PFSK-1 (cell line): ENCODE data around the gene YPEL1.

Experiments
- POLR2AphosphoS5 ChIP-seq: IDR thresholded peaks from 2 replicates; pipeline ENCODE4 v1.6.1; 2012; ENCODE audit warnings: low read depth, mild to moderate bottlenecking, control low read depth, low read length, moderate library complexity
- SIN3A ChIP-seq: IDR thresholded peaks from 2 replicates; pipeline ENCODE4 v1.6.1; 2012; ENCODE audit warnings: mild to moderate bottlenecking, low read length, moderate library complexity, borderline replicate concordance; ENCODE audit not compliant: insufficient read depth
- TF ChIP-seq, protein P1 (sequence below), 2 experiments: IDR thresholded peaks; 2 replicates each; pipeline versions ENCODE4 v1.6.1 to v1.8.0; 2011 to 2012; ENCODE audit warnings: low read depth in 2 of 2, low read length in 2 of 2, control low read depth in 1 of 2, inconsistent platforms in 1 of 2, mild to moderate bottlenecking in 1 of 2, moderate library complexity in 1 of 2; ENCODE audit not compliant: insufficient read depth in 1 of 2

DNA sequence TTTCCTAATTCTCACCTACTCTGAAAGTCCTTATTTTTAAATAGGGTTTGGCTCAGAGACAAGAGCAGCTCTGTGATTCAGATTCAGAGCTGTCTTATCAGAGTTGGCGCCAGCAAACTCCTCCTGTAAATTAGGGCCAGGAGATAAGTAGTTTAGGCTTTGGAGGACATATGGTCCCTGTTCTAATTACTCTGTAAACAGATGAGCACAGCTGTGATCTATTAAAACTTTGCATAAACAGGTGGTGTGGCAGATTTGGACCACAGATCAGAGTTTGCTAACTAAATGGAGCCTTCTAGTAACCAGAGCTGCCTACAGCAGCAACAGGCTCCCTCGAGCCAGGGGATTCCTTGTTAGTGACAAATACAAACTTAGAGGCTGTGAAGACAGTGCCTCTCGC, 27.9 kb downstream of the YPEL1 start:
- TF ChIP-seq POLR2AphosphoS5 = no peak
- no peak for TF ChIP-seq SIN3A
- TF ChIP-seq, protein P1, sequence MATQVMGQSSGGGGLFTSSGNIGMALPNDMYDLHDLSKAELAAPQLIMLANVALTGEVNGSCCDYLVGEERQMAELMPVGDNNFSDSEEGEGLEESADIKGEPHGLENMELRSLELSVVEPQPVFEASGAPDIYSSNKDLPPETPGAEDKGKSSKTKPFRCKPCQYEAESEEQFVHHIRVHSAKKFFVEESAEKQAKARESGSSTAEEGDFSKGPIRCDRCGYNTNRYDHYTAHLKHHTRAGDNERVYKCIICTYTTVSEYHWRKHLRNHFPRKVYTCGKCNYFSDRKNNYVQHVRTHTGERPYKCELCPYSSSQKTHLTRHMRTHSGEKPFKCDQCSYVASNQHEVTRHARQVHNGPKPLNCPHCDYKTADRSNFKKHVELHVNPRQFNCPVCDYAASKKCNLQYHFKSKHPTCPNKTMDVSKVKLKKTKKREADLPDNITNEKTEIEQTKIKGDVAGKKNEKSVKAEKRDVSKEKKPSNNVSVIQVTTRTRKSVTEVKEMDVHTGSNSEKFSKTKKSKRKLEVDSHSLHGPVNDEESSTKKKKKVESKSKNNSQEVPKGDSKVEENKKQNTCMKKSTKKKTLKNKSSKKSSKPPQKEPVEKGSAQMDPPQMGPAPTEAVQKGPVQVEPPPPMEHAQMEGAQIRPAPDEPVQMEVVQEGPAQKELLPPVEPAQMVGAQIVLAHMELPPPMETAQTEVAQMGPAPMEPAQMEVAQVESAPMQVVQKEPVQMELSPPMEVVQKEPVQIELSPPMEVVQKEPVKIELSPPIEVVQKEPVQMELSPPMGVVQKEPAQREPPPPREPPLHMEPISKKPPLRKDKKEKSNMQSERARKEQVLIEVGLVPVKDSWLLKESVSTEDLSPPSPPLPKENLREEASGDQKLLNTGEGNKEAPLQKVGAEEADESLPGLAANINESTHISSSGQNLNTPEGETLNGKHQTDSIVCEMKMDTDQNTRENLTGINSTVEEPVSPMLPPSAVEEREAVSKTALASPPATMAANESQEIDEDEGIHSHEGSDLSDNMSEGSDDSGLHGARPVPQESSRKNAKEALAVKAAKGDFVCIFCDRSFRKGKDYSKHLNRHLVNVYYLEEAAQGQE (IDR thresholded peaks at IDR 0.05; ENCODE audit: insufficient read depth in 1 of 2, low read depth in 2 of 2, low read length in 2 of 2) = no peak
